Stimulated activated CD8-positive, alpha-beta memory T cell treated with anti-CD3 and anti-CD28 coated beads, Interleukin-12 subunit alpha, Interleukin-12 subunit beta, amount 100 ng/mL, for 24 hours (primary cell): Measurements from ENCODE around the gene AP1G1.
"Not testable (repeated sequence)": the region's sequence is repeated elsewhere in the genome, so short reads cannot be mapped to it uniquely, and the experiment has no call there.

Source experiments
- DNase-seq: peaks from one replicate; pipeline ENCODE4 v3.0.0-alpha.2; 2020; ENCODE audit errors: extremely low read depth

The AP1G1 gene

GRCh38 chr16:71810155-71810530, 1.5 kb upstream of the AP1G1 start:
- DNase-seq, result not testable (repeated sequence)

GRCh38 chr16:71807905-71808592, 585 bp downstream of the AP1G1 start:
- no peak for DNase-seq

GRCh38 chr16:71803305-71803690, 5.3 kb downstream of the AP1G1 start:
- DNase-seq, result no peak

DNA sequence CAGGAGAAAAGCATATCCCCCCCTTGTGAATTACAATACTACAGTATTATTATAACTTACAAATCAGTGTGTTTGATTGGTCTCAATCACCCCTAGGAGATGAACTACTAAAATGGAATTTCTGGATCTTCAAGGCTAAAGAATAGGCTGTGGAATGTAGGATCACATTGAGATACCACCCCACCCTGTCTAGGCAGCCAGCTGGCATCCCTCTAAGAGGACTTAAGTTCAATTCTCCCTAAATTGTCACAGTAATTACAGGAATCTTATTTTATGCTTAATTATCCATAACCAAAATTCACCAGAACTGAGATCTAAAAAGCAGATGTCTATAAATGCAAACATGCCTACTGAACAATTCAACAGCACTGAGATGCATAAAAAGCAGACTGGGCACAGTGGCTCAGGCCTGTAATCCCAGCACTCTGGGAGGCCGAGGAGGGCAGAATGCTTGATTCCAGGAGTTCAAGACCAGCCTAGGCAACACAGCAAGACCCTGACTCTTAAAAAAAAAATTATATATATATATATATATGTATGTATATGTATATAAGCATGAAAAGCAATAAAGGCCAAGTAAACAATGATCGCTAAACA, 12.0 kb downstream of the AP1G1 start:
- DNase-seq, result no peak

GRCh38 chr16:71794943-71795342, 13.7 kb downstream of the AP1G1 start:
- DNase-seq, result no peak

DNA sequence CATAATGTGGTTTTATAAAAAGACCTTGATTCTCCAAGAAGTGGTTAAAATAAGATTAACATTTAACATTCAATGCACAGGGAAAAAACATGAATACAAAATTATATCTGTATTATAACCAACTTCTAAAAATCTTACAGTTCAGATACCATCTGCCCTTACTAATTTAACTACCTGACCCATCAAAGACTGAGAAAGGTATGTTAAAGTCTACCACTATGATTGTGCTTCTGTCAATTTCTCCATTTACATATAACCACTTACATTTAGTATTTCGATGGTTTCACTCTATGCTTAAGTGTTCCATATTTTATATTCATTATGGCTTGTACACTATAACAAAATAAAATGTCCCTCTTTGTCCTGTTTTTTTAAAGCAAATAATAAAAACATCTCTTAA, 14.6 kb downstream of the AP1G1 start:
- DNase-seq, result no peak

DNA sequence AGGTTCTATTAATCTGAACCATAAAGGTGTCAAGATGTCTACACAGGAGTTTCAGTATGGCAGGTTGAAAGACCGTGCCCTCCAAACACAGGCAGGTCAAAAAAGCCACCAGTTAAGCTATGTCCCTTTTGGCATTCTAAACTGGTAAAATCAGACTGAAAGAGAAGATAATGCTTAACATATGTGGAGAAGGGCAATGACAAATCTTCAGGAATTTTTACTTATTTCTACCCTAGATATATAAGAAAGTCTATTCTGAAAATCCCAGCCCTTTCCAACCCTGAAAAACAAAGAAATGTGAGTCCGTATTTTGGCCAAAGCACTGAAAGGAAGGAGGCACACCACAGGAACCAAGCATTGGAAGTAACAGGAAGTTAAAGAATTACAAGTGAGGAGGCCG, 16.5 kb downstream of the AP1G1 start:
- DNase-seq, result no peak

DNA sequence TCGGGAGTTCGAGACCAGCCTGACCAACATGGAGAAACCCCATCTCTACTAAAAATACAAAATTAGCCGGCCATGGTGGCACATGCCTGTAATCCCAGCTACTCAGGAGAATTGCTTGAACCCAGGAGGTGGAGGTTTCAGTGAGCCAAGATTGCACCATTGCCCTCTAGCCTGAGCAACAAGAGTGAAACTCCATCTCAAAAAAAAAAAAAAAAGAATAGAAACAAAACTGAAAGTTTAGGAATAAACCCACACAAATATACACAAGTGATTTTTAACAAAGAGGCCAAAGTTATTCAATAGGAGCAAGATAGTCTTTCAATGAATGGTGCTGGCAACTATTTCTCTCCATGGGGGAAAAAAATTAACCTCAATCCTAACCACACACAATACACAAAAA, 18.3 kb downstream of the AP1G1 start:
- DNase-seq, result not testable (repeated sequence)

- DNase-seq, result no peak
Measured at GRCh38 chr16:71789136-71789535, 19.5 kb downstream of the AP1G1 start.

GRCh38 chr16:71788578-71788977, 20.1 kb downstream of the AP1G1 start:
- DNase-seq, result no peak

GRCh38 chr16:71785143-71785542, 23.5 kb downstream of the AP1G1 start:
- not testable (repeated sequence) for DNase-seq

GRCh38 chr16:71784093-71784492, 24.5 kb downstream of the AP1G1 start:
- no peak for DNase-seq

- no peak for DNase-seq
Measured at GRCh38 chr16:71781741-71782140, 26.9 kb downstream of the AP1G1 start.

GRCh38 chr16:71780521-71781089, 28.0 kb downstream of the AP1G1 start:
- DNase-seq, result no peak

DNA sequence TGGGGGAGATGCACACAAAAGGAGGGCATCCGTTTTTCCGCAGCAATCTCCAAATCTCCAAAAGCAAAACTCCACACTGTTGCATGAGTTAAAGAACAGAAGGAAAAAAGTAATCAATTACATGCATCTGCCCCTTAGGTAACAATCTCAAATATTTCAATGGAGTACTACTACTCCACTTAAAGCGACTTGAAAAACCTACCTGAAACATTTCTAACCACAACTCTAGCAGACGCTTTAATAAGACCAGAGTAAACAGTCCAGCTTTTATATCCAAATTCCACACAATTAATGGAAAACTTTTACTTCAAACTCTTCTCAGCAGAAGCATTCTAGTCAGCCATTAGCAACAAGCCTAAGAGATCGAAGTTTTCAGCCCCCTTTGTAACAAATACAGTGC, 29.9 kb downstream of the AP1G1 start:
- no peak for DNase-seq

GRCh38 chr16:71777329-71777728, 31.3 kb downstream of the AP1G1 start:
- DNase-seq, result no peak

GRCh38 chr16:71775949-71776348, 32.7 kb downstream of the AP1G1 start:
- no peak for DNase-seq

GRCh38 chr16:71771571-71771970, 37.1 kb downstream of the AP1G1 start:
- no peak for DNase-seq

GRCh38 chr16:71769222-71769621, 39.4 kb downstream of the AP1G1 start:
- no peak for DNase-seq

DNA sequence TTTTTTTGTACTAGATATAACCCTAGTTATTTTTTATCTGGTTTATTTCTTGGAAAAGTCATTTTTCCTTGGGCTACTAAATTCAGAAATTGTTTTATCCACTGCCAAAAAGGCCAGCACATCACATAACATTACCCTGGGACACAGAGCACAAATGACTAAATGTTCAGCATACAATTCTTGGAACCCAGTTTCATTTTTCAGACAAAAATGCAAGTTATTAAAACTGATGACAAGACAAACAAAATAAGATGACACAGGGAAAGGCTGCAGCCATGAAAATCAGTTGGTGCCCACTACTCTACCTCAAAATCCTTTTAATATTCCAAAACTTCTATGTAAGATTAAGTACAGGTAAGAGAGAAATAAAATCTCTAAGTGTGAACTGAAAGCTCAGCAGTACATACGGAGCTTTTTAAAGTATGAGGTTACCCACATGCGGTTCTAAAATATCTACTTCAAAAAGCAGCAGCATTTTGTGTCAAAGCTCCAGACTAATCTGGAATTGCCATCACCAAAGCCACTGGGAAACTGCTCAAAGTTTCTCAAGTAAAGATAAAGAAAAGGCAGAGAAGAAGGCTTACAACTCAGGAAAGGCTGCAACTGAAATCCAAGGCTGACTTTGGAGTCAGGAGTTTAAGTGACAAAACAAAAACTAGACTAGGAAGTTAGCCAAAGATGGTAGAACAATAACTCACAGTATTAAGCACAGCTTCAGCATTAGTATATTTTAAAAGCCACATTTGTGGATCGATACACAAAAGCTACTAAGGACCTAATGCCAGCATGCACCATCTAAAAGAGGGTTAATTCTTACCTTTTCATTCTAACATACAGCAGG, 41.4 kb downstream of the AP1G1 start:
- DNase-seq, result no peak

- no peak for DNase-seq
Measured at GRCh38 chr16:71762186-71762585, 46.4 kb downstream of the AP1G1 start.

DNA sequence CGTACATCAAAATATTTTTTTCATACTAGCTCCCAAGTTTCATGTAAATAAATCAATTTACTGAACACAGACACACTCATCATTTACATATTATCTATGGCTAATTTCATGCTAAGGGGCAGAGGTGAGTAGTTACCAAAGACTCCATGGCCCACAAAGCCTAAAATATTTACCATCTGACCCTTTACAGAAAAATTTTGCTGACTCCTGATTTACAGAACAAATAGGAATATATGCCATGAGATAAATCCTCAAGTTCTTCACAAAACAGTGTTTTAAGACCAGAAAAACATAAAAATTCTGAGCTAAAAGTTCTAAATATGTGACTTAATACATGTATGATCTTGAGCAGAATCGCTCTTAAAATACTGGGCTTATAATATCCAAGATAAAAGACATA, 47.5 kb downstream of the AP1G1 start:
- no peak for DNase-seq
